Glomerular visceral epithelial cell (primary cell): ENCODE data around the gene TSPAN2.

Source experiments
- DNase-seq: peaks from one replicate; pipeline ENCODE4 v3.0.0-alpha.2; 2016; ENCODE audit errors: extremely low spot score

Gene TSPAN2

DNA sequence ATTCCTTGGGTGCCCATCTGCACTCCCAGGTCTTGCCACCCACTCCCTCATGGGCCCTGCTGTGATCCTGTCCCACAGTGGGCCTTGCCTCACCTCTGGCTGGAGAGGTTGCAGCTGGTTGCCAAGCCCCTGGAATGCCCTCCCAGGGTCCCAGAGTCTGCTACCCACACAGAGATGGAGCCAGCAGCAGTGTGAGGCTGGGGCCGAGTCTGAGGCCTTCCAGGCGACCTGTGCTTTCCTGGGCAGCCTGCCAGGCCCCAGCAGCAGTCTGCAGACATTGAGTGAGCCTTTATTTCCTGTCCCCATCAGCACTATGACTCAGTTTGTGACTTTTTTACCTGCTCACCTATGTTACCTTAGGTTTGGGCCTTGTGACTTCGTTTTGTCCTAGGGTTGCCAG, 25.0 kb upstream of the TSPAN2 start:
- DNase-seq = peak; percentile 88

DNA sequence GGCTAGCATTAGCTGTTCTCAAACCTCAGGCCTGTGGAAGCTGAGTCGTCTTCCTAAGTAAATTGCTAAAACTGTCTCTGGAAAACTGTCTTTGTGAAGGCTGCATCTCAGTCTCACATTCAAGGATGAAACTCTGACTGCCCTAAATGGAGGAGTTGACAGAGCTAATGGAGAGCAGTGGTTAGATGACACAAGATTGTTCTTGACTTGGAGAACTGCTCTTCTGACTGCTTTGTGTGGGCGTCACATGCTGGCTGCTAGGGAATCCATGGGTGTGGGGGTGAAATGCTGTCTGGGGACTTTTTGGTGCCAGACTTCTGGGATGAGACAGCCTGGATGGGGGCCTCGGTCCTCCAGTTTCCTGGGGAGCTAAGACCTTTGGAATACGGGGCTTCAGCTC, 24.5 kb upstream of the TSPAN2 start:
- DNase-seq = no peak

DNA sequence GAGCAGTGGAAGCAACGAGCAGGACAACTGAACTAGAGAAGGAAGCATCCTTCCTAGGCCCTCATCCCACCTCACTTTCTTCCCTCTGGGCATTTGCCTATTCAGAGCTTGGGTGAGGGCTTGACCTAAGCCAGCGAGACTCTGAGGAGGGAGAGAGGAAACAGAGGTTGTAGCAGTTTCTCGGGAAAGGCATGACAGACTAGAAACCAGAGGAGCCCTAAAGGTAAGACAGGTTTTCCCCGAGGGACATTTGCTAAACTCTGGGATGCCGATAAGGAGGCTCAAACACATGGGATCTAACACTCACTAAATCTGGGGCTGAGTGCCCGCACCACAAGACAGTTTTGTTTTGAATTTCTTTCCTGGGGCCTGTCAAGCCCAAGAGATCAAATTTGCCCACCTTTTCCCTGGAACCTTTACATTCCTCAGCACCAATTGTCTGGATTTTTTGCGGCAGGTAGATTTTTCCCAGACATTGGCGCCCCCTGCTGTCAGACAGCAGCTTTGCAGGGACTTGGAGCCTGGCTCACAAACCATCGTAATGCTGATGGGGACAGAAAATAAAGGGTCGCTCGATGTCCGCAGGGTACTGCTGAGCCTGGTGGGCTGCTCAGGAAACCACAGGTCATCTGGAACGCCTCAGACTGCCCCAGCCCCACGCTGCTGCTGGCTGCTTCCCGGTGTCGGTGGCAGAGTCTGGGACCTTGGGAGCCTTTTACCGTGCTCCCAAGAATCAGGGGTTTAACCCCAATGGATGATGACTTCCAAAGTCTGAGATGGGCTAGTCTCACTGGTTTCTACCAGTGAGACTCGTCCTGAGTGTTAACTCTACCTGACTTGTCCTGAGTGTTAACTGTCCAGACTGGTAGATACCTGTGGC, 23.4 kb upstream of the TSPAN2 start:
- DNase-seq = peak; percentile 47

DNA sequence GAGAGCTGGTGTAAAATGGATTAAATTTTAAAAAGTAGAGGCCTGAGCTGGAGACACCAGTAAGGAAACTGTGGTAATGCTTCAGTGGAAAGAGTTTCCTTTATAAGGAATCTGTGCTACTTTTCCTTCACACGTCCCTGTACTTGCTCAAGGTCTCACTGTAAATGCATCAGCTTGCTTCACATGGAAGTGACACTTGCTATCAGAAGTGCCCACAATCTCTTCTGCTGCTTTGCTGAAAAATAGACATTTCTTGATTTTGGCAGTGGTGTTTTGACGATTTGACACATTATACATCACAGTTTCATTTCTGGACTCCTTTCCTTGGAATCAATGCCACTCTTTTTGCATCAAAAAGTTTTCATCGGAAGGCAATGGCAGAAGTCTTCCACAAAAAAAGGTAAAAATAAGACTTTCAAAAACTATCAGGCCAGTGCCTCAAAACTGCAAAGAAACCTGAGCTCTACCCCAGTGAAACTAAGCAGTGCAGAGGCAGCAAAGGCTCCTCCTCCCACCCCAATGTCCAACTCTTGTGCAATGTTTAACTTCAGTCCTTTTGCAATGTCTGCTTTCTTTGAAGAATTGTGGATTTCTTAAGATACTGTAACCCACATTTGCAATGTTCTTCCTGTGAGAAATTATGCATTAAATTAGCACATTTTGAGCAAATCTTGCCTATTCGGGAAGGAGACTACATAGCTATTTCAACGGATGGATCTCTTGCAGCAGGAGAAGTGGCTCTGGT, 18.4 kb upstream of the TSPAN2 start:
- no peak for DNase-seq

GRCh38 chr1:115105831-115106230, 16.5 kb upstream of the TSPAN2 start:
- no peak for DNase-seq

- peak; percentile 13 for DNase-seq
Measured at GRCh38 chr1:115099693-115100050, 10.4 kb upstream of the TSPAN2 start.

- DNase-seq = peak; percentile 72
Measured at GRCh38 chr1:115098979-115099692, 9.8 kb upstream of the TSPAN2 start.

- DNase-seq = no peak
Measured at GRCh38 chr1:115092175-115092574, 2.9 kb upstream of the TSPAN2 start.

DNA sequence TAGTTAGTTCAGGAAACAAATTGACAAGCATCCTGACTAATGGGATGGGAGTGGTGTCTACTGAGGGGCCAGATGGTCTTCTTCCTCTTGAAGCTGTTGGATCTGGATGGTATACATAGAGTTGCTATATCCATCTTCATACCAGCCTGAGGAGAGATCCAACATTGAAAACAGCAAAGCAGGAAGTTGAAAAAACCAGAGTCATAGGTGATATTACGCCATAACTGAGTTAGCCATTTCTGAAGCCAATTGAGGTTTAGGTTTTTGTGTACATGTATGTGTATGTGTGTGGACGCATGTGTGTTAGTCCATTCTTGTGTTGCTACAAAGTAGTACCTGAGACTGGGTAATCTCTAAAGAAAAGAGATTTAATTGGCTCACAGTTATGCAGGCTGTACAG, 2.3 kb upstream of the TSPAN2 start:
- DNase-seq = no peak

DNA sequence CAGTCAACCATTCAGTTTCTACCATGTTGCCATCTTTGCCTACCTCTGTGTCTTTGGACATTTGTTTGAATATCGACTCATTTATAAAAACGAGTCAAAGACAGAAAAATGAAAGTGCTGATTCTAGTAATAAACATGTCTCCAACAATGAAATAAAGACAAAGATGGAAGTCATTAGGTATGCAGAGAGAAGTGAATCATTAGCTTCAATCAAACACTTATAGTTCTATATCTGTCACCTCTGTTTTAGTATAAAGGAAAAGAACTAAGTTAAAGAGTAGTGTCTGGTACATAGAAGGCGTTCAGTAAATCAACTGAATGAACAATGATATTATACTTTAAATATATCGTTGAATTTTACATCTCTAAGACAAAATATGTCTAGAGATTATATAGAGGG, 1.7 kb upstream of the TSPAN2 start:
- no peak for DNase-seq

GRCh38 chr1:115090540-115090939, 1.2 kb upstream of the TSPAN2 start:
- no peak for DNase-seq

GRCh38 chr1:115090186-115090490, 835 bp upstream of the TSPAN2 start:
- DNase-seq = no peak

DNA sequence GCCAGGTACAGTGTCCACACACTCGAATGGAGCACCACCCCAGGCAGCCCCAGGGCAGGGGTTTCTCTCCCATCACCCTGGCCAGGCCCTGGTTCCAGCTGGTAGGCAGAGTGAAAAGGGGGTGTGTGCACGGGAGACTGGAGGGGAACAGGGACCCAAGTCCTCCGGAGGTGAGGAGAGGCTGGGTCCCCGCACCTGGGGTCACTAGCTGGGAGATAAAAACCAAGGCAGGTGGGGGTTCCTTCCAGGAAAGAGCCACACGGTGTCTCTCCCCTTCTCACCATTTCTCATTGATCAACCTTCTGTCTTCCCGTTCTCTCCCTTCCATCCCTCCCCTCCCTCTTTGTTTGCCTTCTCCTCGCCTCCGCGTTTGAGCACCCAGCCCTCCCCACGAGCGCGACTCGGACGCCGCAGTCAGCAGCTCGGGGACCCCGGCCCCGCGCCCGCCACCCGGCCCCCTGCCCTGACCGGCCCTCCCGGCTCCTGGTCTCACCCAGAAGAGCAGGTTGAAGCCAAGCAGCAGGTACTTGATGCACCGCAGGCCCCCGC, 358 bp downstream of the TSPAN2 start:
- DNase-seq = no peak

DNA sequence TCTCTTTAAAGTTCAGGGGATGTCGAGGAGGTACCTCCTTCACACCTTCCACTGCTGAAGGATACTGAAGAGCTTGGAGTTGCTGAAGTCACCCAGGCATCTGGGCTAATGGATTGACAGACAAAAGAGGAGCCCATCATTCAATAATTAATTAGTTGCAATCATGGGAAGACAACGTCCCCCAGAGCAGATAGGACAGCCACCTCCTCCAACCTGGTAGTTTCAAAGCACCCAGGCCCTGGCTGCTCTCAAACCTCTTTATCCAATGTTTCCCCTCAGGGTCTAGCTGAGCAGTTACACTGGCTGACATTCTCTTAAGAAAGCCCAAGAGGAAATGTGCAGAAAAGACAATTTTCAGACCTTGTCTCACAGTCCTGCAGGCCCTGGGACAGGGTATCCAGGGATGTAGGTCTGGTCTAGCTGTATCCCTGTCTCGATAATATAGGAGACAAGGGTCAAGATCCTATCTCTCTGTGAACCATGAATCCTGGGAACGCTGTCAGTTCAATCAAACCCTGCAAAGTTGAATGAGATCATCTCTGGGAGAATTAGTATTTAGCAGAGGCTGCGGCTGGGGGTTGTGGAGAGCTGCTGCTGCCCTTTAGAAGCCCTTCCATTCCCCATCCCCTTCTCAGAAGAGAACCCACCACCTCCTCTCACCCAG, 1.1 kb downstream of the TSPAN2 start:
- no peak for DNase-seq

DNA sequence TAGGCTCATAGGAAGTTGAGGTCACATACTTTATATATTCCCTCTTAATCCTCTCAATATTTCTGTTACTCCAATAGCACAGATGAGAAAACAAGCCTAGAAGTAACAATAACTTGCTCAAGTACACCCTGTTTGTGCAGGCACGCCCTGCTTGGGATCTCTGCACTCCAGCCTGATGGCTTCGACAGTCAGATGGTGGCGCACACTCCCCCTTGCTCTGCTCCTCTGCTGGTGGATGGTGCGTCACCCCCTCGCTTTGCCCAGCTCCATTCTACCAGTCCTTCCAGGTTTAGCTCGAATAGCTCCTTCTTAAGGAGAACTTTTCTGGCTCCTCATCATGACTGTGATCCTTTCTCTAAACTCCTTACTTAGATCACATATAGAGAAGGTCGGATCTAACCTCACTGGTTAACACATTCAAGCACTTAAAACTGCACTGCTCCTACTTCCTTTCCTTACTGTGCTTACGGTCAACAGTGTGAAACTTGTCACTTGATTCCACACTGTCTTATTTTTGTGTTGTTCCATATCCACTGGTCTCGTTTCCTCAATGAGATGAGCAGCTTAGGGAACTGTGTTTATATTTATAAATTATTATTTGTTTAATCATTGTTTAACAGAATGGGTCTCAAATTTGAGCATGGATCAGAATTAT, 3.0 kb downstream of the TSPAN2 start:
- no peak for DNase-seq

- no peak for DNase-seq
Measured at GRCh38 chr1:115084902-115085511, 4.3 kb downstream of the TSPAN2 start.

DNA sequence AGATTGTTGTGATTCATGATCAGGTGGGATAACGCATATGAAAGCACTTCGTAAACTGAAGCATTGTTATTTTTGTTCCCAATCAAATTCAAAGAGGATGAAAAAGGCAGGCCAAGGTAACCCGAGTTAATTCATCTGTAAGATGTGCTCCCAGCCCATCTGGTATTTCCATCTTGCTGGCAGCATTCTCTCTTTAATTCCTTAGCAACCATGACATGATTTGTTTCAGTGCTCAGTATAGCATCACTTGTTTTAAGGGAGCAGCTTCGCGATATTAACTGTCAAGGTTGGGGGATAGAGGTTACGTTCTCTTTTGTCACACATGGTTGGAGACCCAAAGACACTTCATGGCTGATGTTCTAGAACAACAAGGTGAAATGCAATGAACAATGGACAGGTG, 6.4 kb downstream of the TSPAN2 start:
- no peak for DNase-seq

- DNase-seq = no peak
Measured at GRCh38 chr1:115078708-115079107, 10.6 kb downstream of the TSPAN2 start.

GRCh38 chr1:115077984-115078330, 11.3 kb downstream of the TSPAN2 start:
- no peak for DNase-seq

DNA sequence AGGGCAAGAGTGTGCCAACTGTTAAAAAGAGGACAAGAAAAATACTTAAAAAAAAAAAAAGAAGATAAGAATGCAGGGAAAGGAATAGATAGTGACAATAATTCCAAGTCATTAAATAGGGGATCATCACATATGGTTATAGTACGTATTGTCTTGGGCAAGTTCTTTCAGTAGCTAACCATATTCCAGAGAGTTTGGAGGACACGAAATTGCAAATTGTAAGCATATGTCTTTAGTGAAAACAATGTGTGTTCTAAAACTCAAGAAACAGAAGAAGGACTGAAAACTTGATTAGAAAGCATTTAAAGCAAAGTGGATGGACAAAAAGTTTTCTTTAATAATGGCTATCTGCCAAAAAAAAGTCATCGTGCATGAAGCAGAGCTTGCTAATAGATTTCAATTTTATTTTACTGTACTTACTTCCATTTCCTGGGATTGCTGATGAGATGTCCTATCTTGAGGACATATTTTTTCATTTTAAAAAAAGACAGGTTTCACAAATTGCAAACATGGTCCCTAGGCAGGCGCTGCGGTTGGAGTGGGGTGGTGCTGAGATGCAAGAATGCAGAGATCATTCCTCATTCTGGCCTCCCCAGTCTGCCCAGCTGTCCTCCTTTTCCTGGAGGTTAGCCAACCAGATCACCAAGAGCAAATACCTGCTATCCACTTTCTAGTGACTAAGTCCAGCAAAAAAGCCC, 11.9 kb downstream of the TSPAN2 start:
- no peak for DNase-seq
